Omental fat pad (tissue), 4 donors: ENCODE data around the gene PPP1R36. TPM values are rescaled to one million over a fixed set of nuclear protein-coding genes. Genes with fewer than 3 reads are reported as not detected.

Source experiments
- ATAC-seq: fragments of 150-250 bp; one replicate; pipeline ENCODE4 v1.9.1; 2016; ENCODE audit warnings: mild to moderate bottlenecking, moderate library complexity; ENCODE audit not compliant: low FRiP score
- DNase-seq: peaks from one replicate; pipeline ENCODE4 v3.0.0-alpha.2; 2019; ENCODE audit warnings: low spot score
- CTCF ChIP-seq, 3 donors: fragments of 450-650 bp; IDR thresholded peaks; one replicate each; pipeline ENCODE4 v1.5.1; 2016 to 2017; ENCODE audit warnings: antibody characterized with exemption in 3 of 3, mild to moderate bottlenecking in 3 of 3, moderate library complexity in 2 of 3
- total RNA-seq, 4 donors: library from RNA; depleted of rRNA; stranded (reverse); fragments of >200 nt; gene quantifications; one replicate each; pipeline ENCODE4 v1.1.0, GENCODE V29; 2016

The PPP1R36 gene
- total RNA-seq, 4 donors from 2014 or later: 0.63 to 3.2 (median 2.1) TPM

DNA sequence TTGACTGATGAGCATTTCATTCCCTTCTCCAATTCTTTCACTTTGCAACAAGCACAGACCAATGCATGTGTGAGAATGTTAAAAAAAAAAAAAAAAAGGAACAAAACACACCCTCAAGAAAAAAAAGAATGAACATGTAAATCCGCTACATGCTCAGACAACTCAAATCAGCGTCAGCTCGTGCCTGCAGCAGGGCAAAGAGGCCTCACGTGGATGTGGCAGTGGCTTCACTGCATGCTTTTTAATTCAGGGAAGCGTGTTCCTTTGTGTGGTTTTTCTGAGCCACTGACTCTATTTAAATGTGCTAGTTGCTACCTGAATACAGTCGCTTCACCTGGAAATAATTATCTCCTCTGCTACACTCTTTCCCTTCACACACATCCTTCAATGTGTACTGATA is 55.1 kb downstream of the PPP1R36 start:
- no peak for TF ChIP-seq CTCF (IDR thresholded peaks at IDR 0.05)
- ATAC-seq: no peak

DNA sequence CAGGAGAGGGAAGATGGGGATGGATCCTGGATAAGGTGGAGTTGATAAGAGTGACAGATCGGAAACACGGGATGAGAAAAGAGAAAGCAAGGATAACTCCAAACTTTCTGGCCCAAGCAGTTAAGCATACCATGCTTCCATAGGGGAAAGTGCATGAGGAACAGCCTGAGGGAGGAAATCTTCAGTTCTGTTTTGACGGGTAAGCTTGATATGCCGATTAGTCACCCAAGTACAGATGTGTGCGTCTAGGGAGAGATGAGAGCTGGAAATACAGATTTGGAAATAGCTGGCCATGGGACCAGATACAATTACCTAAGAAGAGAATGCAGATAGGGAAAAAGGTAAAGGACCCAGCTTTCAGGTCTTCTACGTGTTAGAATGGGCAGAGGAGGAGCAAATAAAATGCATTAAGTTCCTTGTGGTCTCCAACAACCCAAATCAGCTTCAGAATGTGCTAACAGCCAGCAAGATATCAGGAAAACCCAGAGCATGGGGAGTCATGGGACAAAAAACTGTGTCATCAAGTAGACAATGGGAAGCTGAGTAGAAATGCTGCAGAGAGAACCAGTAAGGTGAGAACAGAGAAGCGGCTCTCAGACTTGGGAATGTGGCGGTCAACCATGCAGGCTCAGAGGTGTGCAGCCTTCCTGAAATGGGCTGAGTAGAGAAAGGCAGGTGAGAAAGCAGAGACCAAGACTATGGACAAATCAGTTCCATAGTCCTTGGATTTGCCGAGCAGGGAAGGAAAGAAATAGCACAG is 56.3 kb downstream of the PPP1R36 start:
- TF ChIP-seq CTCF (IDR thresholded peaks at IDR 0.05): no peak
- DNase-seq: no peak
- no peak for ATAC-seq

More for the DNA sequence above, 55.1 kb downstream of the PPP1R36 start:
- DNase-seq: no peak

GRCh38 chr14:64610049-64610746 is 60.4 kb downstream of the PPP1R36 start:
- no peak for ATAC-seq
- no peak for TF ChIP-seq CTCF (IDR thresholded peaks at IDR 0.05)
- no peak for DNase-seq

- ATAC-seq (peak; percentile 42), DNase-seq (no peak)
- TF ChIP-seq CTCF (IDR thresholded peaks at IDR 0.05): no peak
Measured at GRCh38 chr14:64611358-64612020, 61.7 kb downstream of the PPP1R36 start.

DNA sequence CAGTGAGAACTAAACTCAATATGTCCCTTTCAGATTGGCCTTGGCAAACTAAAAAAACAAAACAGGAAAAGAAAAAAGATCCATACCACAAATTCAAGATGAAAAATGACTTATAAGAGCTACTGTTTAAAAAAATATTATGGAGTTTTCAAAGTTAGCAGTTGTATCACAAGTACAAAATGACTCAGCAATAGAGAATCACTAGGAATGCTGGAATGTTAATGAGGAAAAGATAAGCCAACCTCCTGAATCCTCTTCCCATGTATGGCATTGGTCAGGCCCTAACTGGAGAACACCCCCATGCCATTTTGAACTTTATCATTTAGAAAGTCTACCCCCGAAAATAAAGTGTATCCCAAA is 62.2 kb downstream of the PPP1R36 start:
- ATAC-seq (peak; percentile 77), DNase-seq (no peak)
- no peak for TF ChIP-seq CTCF (IDR thresholded peaks at IDR 0.05)

- no peak for ATAC-seq
- TF ChIP-seq CTCF (IDR thresholded peaks at IDR 0.05): no peak
- DNase-seq: no peak
Measured at GRCh38 chr14:64612971-64613666, 63.4 kb downstream of the PPP1R36 start.
